ENCODE measurements around the gene MEGF6. TPM values are rescaled to one million over a fixed set of nuclear protein-coding genes. Genes with fewer than 3 reads are reported as not detected.
A peak's percentile ranks its signal among the peaks of the same experiment; 100 is the strongest.

Gene MEGF6
- total RNA-seq, 1 donor from 2014 or later, result 43.4 TPM

GRCh38 chr1:3459051-3459908, 152.0 kb downstream of the MEGF6 start:
- no peak for DNase-seq (ENCODE audit: low spot score)

- DNase-seq (ENCODE audit: low spot score), result no peak
Observed at GRCh38 chr1:3457910-3458883, 153.1 kb downstream of the MEGF6 start.

- no peak for DNase-seq (ENCODE audit: low spot score)
Observed at GRCh38 chr1:3456964-3457909, 154.1 kb downstream of the MEGF6 start.

- no peak for DNase-seq (ENCODE audit: low spot score)
Observed at GRCh38 chr1:3456449-3456963, 154.8 kb downstream of the MEGF6 start.

- DNase-seq (ENCODE audit: low spot score), result no peak
Observed at GRCh38 chr1:3455670-3456448, 155.4 kb downstream of the MEGF6 start.

GRCh38 chr1:3454811-3455618, 156.3 kb downstream of the MEGF6 start:
- no peak for DNase-seq (ENCODE audit: low spot score)

- peak; percentile 86 for DNase-seq (ENCODE audit: low spot score)
Observed at GRCh38 chr1:3453891-3454810, 157.2 kb downstream of the MEGF6 start, which contains the start of gene ARHGEF16. Gene ARHGEF16 (plus strand): TSS chr1:3454665. CDS start chr1:3463085, 8,420 bp downstream.

GRCh38 chr1:3453203-3453761, 158.0 kb downstream of the MEGF6 start:
- peak; percentile 78 for DNase-seq (ENCODE audit: low spot score)

- DNase-seq (ENCODE audit: low spot score), result no peak
Observed at GRCh38 chr1:3452866-3453175, 158.5 kb downstream of the MEGF6 start.

- no peak for DNase-seq (ENCODE audit: low spot score)
Observed at GRCh38 chr1:3451994-3452865, 159.1 kb downstream of the MEGF6 start.

GRCh38 chr1:3450983-3451382, 160.3 kb downstream of the MEGF6 start:
- no peak for DNase-seq (ENCODE audit: low spot score)

GRCh38 chr1:3450202-3450863, 161.0 kb downstream of the MEGF6 start:
- no peak for DNase-seq (ENCODE audit: low spot score)

- no peak for DNase-seq (ENCODE audit: low spot score)
Observed at GRCh38 chr1:3444736-3445135, 166.6 kb downstream of the MEGF6 start.

GRCh38 chr1:3444298-3444697, 167.0 kb downstream of the MEGF6 start:
- no peak for DNase-seq (ENCODE audit: low spot score)

- DNase-seq (ENCODE audit: low spot score), result no peak
Observed at GRCh38 chr1:3443807-3444206, 167.5 kb downstream of the MEGF6 start.

GRCh38 chr1:3442901-3443300, 168.4 kb downstream of the MEGF6 start:
- no peak for DNase-seq (ENCODE audit: low spot score)

- no peak for DNase-seq (ENCODE audit: low spot score)
Observed at GRCh38 chr1:3442331-3442730, 169.0 kb downstream of the MEGF6 start.
